Breast epithelium (tissue), 4 donors: ENCODE results near the gene DHRS13. TPM values are rescaled to one million over a fixed set of nuclear protein-coding genes. Genes with fewer than 3 reads are reported as not detected.

Experiments used
- DNase-seq, 2 donors: peaks; one replicate each; pipeline ENCODE4 v3.0.0-alpha.2; 2019; ENCODE audit warnings: low spot score in 2 of 2
- H3K27ac ChIP-seq, 2 donors: fragments of 200-600 bp; sonication (generic) in 1 of 2; one replicate each; pipeline ENCODE4 v1.5.1; 2016 to 2019; ENCODE audit warnings: mild to moderate bottlenecking in 1 of 2
- H3K27me3 ChIP-seq, 2 donors: fragments of 200-600 bp; sonication (generic) in 1 of 2; one replicate each; pipeline versions ENCODE4 v1.5.1 to v1.6.0; 2017 to 2019; ENCODE audit warnings: control low read depth in 1 of 2, mild to moderate bottlenecking in 1 of 2
- H3K36me3 ChIP-seq: fragments of 200-600 bp; one replicate; pipeline ENCODE4 v1.5.1; 2019
- H3K4me1 ChIP-seq, 2 donors: fragments of 200-600 bp; sonication (generic); one replicate each; pipeline ENCODE4 v1.5.1; 2016 to 2019; ENCODE audit warnings: control low read depth in 1 of 2
- H3K4me3 ChIP-seq, 3 donors: fragments of 200-600 bp; sonication (generic); 1 replicate in 2 of 3; 2 replicates in 1 of 3; pipeline ENCODE4 v1.5.1; 2016 to 2019; ENCODE audit warnings: mild to moderate bottlenecking in 3 of 3, moderate library complexity in 2 of 3
- H3K9me3 ChIP-seq, 2 donors: fragments of 200-600 bp; sonication (generic) in 1 of 2; one replicate each; pipeline ENCODE4 v1.5.1; 2016 to 2019; ENCODE audit warnings: control low read depth in 1 of 2
- POLR2A ChIP-seq: fragments of 450-650 bp; IDR thresholded peaks from one replicate; pipeline ENCODE4 v1.6.1; 2016; ENCODE audit warnings: antibody characterized with exemption, mild to moderate bottlenecking, moderate library complexity
- POLR2AphosphoS5 ChIP-seq, 3 donors: sonication (generic); formaldehyde crosslinking; IDR thresholded peaks; one replicate each; pipeline ENCODE4 v1.6.1; 2017; ENCODE audit warnings: antibody characterized with exemption in 3 of 3
- intact Hi-C: fragments of 100-400 bp; cut with DNase I; formaldehyde crosslinking; loops from one replicate; pipeline ENCODE4 v1.15.1; 2023; ENCODE audit warnings: low total_unique reads
- total RNA-seq, 3 donors: library from RNA; depleted of rRNA; stranded (reverse); fragments of >200 nt; gene quantifications; one replicate each; pipeline ENCODE4 v1.1.0, GENCODE V29; 2016
- TF ChIP-seq, protein P1 (sequence below), 3 donors: fragments of 450-650 bp; IDR thresholded peaks; one replicate each; pipeline ENCODE4 v1.5.1; 2016 to 2017; ENCODE audit warnings: antibody characterized with exemption in 3 of 3, mild to moderate bottlenecking in 3 of 3, moderate library complexity in 3 of 3

Gene DHRS13
- total RNA-seq, 3 donors from 2014 or later = 3.2 to 20.6 (median 14.2) TPM

DNA sequence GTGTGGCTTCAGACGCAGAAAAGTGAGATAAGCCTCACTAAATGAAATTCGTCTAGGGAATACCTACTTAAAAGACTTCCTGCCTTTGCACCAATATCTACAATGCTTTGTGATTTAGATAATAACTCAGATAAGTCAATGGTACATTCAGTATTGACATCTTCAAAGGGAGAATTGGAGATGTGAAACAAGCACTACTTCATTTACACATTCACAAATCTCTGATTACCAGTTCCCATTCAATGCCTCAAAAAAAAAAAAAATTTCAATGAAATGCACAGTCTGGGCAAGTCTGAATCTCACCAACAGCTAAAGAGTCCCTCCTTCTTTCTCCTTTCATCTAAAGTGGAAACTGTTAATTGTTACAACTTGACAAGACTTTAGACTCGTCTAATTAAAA, 44.8 kb upstream of the DHRS13 start:
- Histone ChIP-seq H3K4me1 (peaks cover 0 to 9% of the 10 kb centered on the region in 2 donors), H3K36me3 (no peaks in the 10 kb centered on the region), H3K27me3 (no peaks in the 10 kb centered on the region), H3K27ac (peak overlapping the region in 1 of 2 donors; percentile 98), H3K4me3 (no peak overlapping the region), H3K9me3 (no peaks in the 10 kb centered on the region)
- no peak for DNase-seq
- intact Hi-C loops = loop anchor here (10.0 kb wide), 1 partner anchor 133 kb away; no protein-coding TSS in a partner anchor
- TF ChIP-seq POLR2A = no peak
- TF ChIP-seq, protein P1, sequence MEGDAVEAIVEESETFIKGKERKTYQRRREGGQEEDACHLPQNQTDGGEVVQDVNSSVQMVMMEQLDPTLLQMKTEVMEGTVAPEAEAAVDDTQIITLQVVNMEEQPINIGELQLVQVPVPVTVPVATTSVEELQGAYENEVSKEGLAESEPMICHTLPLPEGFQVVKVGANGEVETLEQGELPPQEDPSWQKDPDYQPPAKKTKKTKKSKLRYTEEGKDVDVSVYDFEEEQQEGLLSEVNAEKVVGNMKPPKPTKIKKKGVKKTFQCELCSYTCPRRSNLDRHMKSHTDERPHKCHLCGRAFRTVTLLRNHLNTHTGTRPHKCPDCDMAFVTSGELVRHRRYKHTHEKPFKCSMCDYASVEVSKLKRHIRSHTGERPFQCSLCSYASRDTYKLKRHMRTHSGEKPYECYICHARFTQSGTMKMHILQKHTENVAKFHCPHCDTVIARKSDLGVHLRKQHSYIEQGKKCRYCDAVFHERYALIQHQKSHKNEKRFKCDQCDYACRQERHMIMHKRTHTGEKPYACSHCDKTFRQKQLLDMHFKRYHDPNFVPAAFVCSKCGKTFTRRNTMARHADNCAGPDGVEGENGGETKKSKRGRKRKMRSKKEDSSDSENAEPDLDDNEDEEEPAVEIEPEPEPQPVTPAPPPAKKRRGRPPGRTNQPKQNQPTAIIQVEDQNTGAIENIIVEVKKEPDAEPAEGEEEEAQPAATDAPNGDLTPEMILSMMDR (IDR thresholded peaks at IDR 0.05) = no peak
- TF ChIP-seq POLR2AphosphoS5 (IDR thresholded peaks at IDR 0.05) = no peak

DNA sequence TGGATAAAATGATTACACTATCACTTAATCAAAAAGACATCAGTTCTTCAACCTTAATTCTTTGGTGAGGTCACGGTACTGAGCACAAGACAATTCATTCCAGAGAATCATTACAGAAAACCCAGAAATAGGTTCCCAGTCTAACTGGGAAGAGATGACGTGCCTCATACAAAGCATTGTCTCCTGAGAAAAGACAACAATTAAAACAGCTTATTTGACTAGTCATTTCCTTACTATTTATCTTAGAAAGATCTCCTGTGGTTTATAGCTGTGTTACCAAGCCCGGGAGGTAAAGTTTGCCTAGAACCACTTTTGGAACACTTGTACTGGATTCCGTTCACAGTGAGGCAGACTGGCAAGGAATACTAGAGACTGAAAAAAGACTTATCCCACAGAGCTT, 43.4 kb upstream of the DHRS13 start:
- H3K27me3 ChIP-seq = no peaks in the 10 kb centered on the region
- H3K36me3 ChIP-seq = no peaks in the 10 kb centered on the region
- TF ChIP-seq POLR2A = no peak
- no peak for TF ChIP-seq POLR2AphosphoS5 (IDR thresholded peaks at IDR 0.05)
- TF ChIP-seq, protein P1 (IDR thresholded peaks at IDR 0.05) = no peak
- no peaks in the 10 kb centered on the region for H3K9me3 ChIP-seq
- no peak for DNase-seq
- no peak overlapping the region for H3K4me3 ChIP-seq
- H3K4me1 ChIP-seq = peaks cover 0 to 17% of the 10 kb centered on the region in 2 donors
- intact Hi-C loops = loop anchor here (10.0 kb wide), 1 partner anchor 131 kb away; no protein-coding TSS in a partner anchor
- peak overlapping the region; percentile 60 to 88 for H3K27ac ChIP-seq

DNA sequence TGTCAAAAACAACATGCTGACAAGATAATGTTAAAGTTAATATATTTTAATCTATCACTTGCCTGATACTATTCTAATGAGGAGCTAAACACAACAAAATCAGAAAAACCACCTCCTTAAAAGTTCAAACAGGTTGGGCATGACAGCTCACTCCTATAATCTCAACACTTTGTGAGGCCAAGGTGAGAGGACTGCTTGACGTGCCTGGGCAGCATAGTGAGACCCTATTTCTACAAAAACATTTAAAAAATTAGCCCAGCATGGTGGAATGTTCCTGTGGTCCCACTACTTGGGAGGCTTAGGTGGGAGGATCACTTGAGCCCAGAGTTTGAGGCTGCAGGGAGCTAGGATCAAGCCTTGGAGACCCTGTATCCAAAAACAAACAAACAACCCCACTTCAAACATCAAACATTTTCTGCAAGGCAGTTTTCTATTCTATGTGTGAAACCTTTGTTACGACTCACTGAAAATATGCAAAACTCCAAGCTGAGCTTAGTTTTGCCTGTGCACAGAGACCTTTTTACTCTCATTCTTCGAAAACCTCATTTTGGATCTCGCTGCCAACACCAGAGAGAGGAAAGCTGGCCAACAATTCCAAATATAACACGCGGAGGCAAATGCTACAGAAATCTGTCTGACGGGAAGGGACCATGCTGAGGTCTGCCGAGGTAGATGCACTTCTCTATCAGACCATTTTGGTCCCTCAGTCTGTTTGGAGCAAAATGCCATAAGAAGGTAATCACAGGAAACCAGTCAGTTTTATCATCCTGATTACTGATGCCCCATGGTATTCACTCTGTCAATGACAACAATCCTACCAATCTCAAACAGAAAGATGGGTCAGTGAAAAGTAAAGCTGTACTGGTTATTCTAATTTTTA, 42.2 kb upstream of the DHRS13 start:
- peak overlapping the region in 1 of 3 donors; percentile 12 for H3K4me3 ChIP-seq
- peak overlapping the region; percentile 60 to 88 for H3K27ac ChIP-seq
- no peaks in the 10 kb centered on the region for H3K9me3 ChIP-seq
- TF ChIP-seq, protein P1 (IDR thresholded peaks at IDR 0.05) = no peak
- DNase-seq = no peak
- intact Hi-C loops = loop anchor here (10.0 kb wide), 1 partner anchor 130 kb away; no protein-coding TSS in a partner anchor
- peaks cover 0 to 28% of the 10 kb centered on the region in 2 donors for H3K4me1 ChIP-seq
- no peaks in the 10 kb centered on the region for H3K36me3 ChIP-seq
- H3K27me3 ChIP-seq = no peaks in the 10 kb centered on the region

DNA sequence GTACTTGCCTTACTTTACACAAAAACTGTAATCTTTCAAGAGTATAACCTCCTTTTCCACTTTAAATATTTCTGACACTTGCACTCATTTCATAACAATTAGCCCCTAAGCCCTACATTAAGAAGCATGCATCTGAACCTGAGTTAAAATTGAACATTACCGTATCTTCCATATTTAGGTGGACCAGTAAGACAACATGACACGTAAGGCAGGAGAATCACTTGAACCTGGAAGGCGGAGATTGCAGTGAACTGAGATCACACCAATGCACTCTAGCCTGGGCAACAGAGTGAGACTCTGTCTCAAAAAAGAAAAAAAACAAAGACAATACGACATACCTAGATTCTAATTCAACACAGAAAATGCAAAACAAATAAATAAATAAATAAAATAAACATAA, 41.5 kb upstream of the DHRS13 start:
- Histone ChIP-seq H3K27me3 (no peaks in the 10 kb centered on the region), H3K4me3 (no peak overlapping the region), H3K36me3 (no peaks in the 10 kb centered on the region), H3K27ac (no peak overlapping the region), H3K4me1 (peaks cover 0 to 28% of the 10 kb centered on the region in 2 donors), H3K9me3 (no peaks in the 10 kb centered on the region)
- DNase-seq = no peak
- intact Hi-C loops = loop anchor here (10.0 kb wide), 1 partner anchor 130 kb away; no protein-coding TSS in a partner anchor
- TF ChIP-seq POLR2A = no peak
- TF ChIP-seq, protein P1 (IDR thresholded peaks at IDR 0.05) = no peak
- TF ChIP-seq POLR2AphosphoS5 (IDR thresholded peaks at IDR 0.05) = no peak

DNA sequence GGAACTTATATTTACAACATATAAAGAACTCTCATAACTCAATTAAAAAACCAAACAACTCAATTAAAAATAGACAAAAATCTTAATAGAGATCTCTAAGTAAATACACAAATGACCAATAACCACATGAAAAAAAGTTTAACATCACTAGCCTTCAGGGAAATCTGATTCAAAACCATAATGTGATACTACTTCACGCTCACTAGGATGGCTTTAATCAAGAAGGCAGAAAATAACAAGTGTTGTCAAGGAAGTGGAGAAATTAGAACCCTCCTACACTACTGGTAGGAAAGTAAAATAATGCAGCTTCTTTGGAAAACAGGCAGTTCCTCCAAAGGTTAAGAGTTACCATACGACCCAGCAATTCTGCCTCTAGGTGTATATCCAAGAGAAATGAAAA, 40.0 kb upstream of the DHRS13 start:
- no peak overlapping the region for H3K4me3 ChIP-seq
- H3K27me3 ChIP-seq = no peaks in the 10 kb centered on the region
- no peaks in the 10 kb centered on the region for H3K36me3 ChIP-seq
- intact Hi-C loops = loop anchor here (1.0 to 10.0 kb wide), 2 partner anchors 41 to 128 kb away; no protein-coding TSS in a partner anchor
- TF ChIP-seq POLR2AphosphoS5 (IDR thresholded peaks at IDR 0.05) (no peak), POLR2A (no peak)
- TF ChIP-seq, protein P1 (IDR thresholded peaks at IDR 0.05) = no peak
- no peaks in the 10 kb centered on the region for H3K9me3 ChIP-seq
- no peak overlapping the region for H3K27ac ChIP-seq
- DNase-seq = no peak
- peaks cover 0 to 28% of the 10 kb centered on the region in 2 donors for H3K4me1 ChIP-seq
